H1 (cell line): Measurements from ENCODE around the gene SP8. TPM values are rescaled to one million over a fixed set of nuclear protein-coding genes. Genes with fewer than 3 reads are reported as not detected.

ENCODE experiments used
- ASH2L ChIP-seq: fragments of 200-600, 300-600 bp; sonication (generic); IDR thresholded peaks from one replicate; pipeline ENCODE4 v1.7.1; 2017; ENCODE audit warnings: low read length
- FOSL1 ChIP-seq: IDR thresholded peaks from 2 replicates; pipeline ENCODE4 v1.6.1; 2011; ENCODE audit warnings: mild to moderate bottlenecking, low read depth, low read length, moderate library complexity; ENCODE audit not compliant: insufficient read depth
- HDAC2 ChIP-seq, 2 experiments: fragments of 300-600 bp in 1 of 2; sonication (generic) in 1 of 2; IDR thresholded peaks; 2 replicates each; pipeline ENCODE4 v1.6.1; 2011 to 2012; ENCODE audit warnings: low read depth in 2 of 2, low read length in 2 of 2, mild to moderate bottlenecking in 2 of 2, moderate library complexity in 2 of 2, borderline replicate concordance in 1 of 2, inconsistent platforms in 1 of 2
- JUN ChIP-seq: IDR thresholded peaks from 2 replicates; pipeline ENCODE4 v1.6.1; 2011; ENCODE audit warnings: low read depth, mild to moderate bottlenecking, improper control_type of control experiment, low read length
- RAD21 ChIP-seq, 2 experiments: IDR thresholded peaks in 1 of 2; conservative IDR thresholded peaks in 1 of 2; 2 replicates each; pipeline ENCODE4 v1.6.1; 2011; ENCODE audit warnings: low read depth in 2 of 2, low read length in 2 of 2, improper control_type of control experiment in 1 of 2, inconsistent platforms in 1 of 2, mild to moderate bottlenecking in 1 of 2, moderate library complexity in 1 of 2
- RXRA ChIP-seq: IDR thresholded peaks from 2 replicates; pipeline ENCODE4 v1.6.1; 2011; ENCODE audit warnings: low read depth, mild to moderate bottlenecking, low read length, moderate library complexity; ENCODE audit not compliant: insufficient read depth
- YY1 ChIP-seq: IDR thresholded peaks from 2 replicates; pipeline ENCODE4 v1.6.1; 2011; ENCODE audit warnings: low read depth, mild to moderate bottlenecking, low read length
- polyA plus RNA-seq, 7 experiments: library from polyadenylated mRNA; depleted of rRNA in 3 of 7; stranded (reverse) in 5 of 7; unstranded in 2 of 7; fragments of >200 nt in 5 of 7; fragments of 200-250 nt in 2 of 7; gene quantifications; 1 replicate in 5 of 7; 2 replicates in 1 of 7; 4 replicates in 1 of 7; pipeline versions ENCODE4 v1.2.1 to v1.2.3, GENCODE V29; 2011 to 2013; ENCODE audit warnings: missing spikeins in 2 of 7, mixed read lengths in 2 of 7
- total RNA-seq: library from RNA; stranded (reverse); fragmentation: NEBNext Ultra II Directional; extraction: Animal tissue kit (Norgen Biotek cat#: 25700); gene quantifications from 2 replicates; pipeline ENCODE4 v1.2.1, GENCODE V29; 2021
- TF ChIP-seq, protein P1 (sequence below): IDR thresholded peaks from 2 replicates; pipeline ENCODE4 v1.6.1; 2012; ENCODE audit warnings: inconsistent platforms
- TF ChIP-seq, protein P2 (sequence below), 3 experiments: IDR thresholded peaks; 1 replicate in 2 of 3; 2 replicates in 1 of 3; pipeline versions ENCODE4 v1.5.1 to v1.6.1; 2011; ENCODE audit warnings: low read length in 3 of 3, mild to moderate bottlenecking in 3 of 3, inconsistent platforms in 2 of 3, low read depth in 1 of 3, moderate library complexity in 1 of 3; ENCODE audit not compliant: insufficient read depth in 1 of 3; ENCODE audit errors: control extremely low read depth in 1 of 3

Gene SP8
- total and polyA plus RNA-seq, 2 of the 8 experiments (the other 6 are each of a cell fraction or from before 2014, with no cell fraction given) = 11.3 to 12.0 TPM

DNA sequence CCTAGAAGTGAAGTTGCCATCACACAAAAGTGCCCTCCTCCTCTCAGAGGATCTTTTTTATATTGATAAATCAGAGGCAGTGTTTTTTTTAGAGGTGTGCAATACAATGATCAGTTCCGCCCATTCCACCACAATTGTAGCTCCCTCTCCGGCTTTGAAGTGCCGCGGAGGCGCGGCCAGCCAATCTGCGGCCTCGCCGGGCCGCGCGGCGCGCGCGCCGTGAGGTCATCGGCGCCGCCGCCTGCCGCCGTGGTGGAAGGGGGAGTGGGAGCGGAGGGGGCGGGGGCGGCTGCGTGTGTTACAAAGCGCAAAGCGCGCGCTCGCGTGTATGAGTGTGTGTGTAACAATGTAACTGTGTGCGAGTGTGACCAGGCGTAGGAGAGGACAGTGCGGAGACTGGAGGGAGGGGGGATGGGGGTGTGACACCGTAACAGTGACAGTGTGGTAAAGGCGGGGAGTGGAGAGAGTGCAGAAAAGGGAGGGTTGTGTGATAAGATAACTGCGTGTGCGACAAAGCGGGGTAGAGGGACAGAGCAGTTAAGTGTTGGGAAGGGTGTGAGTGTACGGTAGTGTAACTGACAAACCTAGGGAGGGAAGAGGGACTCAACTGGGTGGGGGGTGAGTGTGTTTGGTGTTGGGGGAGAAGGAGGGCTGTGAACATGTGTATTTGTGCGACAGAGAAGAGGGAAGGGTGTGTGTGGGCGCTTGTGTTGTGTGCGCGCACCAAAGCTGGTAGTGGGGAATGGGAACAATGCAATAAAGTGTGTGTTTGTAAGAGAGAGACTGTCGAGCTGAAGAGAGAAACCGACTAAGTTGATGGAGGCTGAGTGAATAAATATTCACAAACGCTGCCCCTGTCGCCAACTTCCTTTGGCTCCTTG is at the start of gene SP8 (continued):
- TF ChIP-seq, protein P1, sequence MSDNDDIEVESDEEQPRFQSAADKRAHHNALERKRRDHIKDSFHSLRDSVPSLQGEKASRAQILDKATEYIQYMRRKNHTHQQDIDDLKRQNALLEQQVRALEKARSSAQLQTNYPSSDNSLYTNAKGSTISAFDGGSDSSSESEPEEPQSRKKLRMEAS = peak; percentile 62
- TF ChIP-seq JUN = no peak
- TF ChIP-seq HDAC2 (IDR thresholded peaks at IDR 0.05; ENCODE audit: borderline replicate concordance in 1 of 2, low read depth in 2 of 2, low read length in 2 of 2) = peak in 1 of 2 experiments; percentile 81; a peak in 2 of 4 replicates
- TF ChIP-seq, protein P2, sequence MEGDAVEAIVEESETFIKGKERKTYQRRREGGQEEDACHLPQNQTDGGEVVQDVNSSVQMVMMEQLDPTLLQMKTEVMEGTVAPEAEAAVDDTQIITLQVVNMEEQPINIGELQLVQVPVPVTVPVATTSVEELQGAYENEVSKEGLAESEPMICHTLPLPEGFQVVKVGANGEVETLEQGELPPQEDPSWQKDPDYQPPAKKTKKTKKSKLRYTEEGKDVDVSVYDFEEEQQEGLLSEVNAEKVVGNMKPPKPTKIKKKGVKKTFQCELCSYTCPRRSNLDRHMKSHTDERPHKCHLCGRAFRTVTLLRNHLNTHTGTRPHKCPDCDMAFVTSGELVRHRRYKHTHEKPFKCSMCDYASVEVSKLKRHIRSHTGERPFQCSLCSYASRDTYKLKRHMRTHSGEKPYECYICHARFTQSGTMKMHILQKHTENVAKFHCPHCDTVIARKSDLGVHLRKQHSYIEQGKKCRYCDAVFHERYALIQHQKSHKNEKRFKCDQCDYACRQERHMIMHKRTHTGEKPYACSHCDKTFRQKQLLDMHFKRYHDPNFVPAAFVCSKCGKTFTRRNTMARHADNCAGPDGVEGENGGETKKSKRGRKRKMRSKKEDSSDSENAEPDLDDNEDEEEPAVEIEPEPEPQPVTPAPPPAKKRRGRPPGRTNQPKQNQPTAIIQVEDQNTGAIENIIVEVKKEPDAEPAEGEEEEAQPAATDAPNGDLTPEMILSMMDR (IDR thresholded peaks at IDR 0.05; ENCODE audit: control extremely low read depth in 1 of 3, insufficient read depth in 1 of 3, low read depth in 1 of 3, low read length in 3 of 3) = no peak
- no peak for TF ChIP-seq RXRA
- no peak for TF ChIP-seq FOSL1
- TF ChIP-seq YY1 = 0 out of 2 replicates have a peak, but pooled peaks have one; percentile 36
- peak; percentile 100 for TF ChIP-seq ASH2L
- peak in 1 of 2 experiments; percentile 7; a peak in 1 of 4 replicates for TF ChIP-seq RAD21 (IDR thresholded peaks at IDR 0.05 in 1 of 2, conservative IDR thresholded peaks at IDR 0.05 in 1 of 2; ENCODE audit: low read depth in 2 of 2, low read length in 2 of 2)
- TF ChIP-seq, all 59 proteins: peak for 22
